ENCODE data around the gene THNSL1.

THNSL1 gene

GRCh38 chr10:25061125-25061524, 44.7 kb downstream of the THNSL1 start:
- DNase-seq = peak in 1 of 2 donors; percentile 46

GRCh38 chr10:25061711-25062449, 45.5 kb downstream of the THNSL1 start:
- DNase-seq = no peak

GRCh38 chr10:25063157-25063556, 46.7 kb downstream of the THNSL1 start:
- DNase-seq = no peak

GRCh38 chr10:25063644-25064043, 47.2 kb downstream of the THNSL1 start:
- DNase-seq = no peak

GRCh38 chr10:25064401-25064800, 48.0 kb downstream of the THNSL1 start:
- DNase-seq = no peak

- no peak for DNase-seq
Observed at GRCh38 chr10:25065761-25066476, 49.5 kb downstream of the THNSL1 start.

GRCh38 chr10:25068152-25069058, 52.0 kb downstream of the THNSL1 start:
- peak; percentile 28 to 31 for DNase-seq

GRCh38 chr10:25071227-25071626, 54.8 kb downstream of the THNSL1 start:
- no peak for DNase-seq

GRCh38 chr10:25072786-25073185, 56.4 kb downstream of the THNSL1 start:
- DNase-seq = no peak

- no peak for DNase-seq
Observed at GRCh38 chr10:25075825-25076224, 59.4 kb downstream of the THNSL1 start.
